ENCODE measurements around the gene AK4.

DNA sequence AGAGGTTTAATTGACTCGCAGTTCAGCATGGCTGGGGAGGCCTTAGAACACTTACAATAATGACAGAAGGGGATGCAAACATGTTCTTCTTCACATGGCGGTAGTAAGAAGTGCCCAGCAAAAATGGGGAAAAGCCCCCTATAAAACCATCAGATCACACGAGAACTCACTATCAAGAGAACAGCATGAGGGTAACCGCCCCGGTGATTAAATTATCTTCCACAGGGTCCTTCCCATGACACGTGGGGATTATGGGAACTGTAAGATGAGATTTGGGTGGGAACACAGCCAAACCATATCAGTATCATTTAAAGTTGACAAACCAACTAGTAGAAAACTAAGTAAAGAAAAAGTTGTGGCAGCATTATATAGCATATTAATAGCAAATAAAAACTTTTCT is 90.0 kb downstream of the AK4 start:
- TF ChIP-seq, protein P1, sequence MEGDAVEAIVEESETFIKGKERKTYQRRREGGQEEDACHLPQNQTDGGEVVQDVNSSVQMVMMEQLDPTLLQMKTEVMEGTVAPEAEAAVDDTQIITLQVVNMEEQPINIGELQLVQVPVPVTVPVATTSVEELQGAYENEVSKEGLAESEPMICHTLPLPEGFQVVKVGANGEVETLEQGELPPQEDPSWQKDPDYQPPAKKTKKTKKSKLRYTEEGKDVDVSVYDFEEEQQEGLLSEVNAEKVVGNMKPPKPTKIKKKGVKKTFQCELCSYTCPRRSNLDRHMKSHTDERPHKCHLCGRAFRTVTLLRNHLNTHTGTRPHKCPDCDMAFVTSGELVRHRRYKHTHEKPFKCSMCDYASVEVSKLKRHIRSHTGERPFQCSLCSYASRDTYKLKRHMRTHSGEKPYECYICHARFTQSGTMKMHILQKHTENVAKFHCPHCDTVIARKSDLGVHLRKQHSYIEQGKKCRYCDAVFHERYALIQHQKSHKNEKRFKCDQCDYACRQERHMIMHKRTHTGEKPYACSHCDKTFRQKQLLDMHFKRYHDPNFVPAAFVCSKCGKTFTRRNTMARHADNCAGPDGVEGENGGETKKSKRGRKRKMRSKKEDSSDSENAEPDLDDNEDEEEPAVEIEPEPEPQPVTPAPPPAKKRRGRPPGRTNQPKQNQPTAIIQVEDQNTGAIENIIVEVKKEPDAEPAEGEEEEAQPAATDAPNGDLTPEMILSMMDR (IDR thresholded peaks at IDR 0.05) = no peak
- no peak for TF ChIP-seq POLR2A (IDR thresholded peaks at IDR 0.05)

Data from gastroesophageal sphincter (tissue), 3 donors.